DND-41 (cell line): Measurements from ENCODE around the gene HECTD2.

Source experiments
- CTCF ChIP-seq: IDR thresholded peaks from 2 replicates; pipeline ENCODE4 v1.5.1; 2012; ENCODE audit warnings: borderline replicate concordance, low read length, moderate library complexity, mild to moderate bottlenecking; ENCODE audit not compliant: poor library complexity, severe bottlenecking; ENCODE audit errors: extremely low read depth
- EZH2 ChIP-seq: IDR thresholded peaks from 3 replicates; pipeline ENCODE4 v1.6.1; 2012; ENCODE audit warnings: borderline replicate concordance, low read depth, mild to moderate bottlenecking, moderate library complexity, low read length, inconsistent platforms; ENCODE audit not compliant: severe bottlenecking

GRCh38 chr10:91541481-91541880, 131.3 kb downstream of the HECTD2 start:
- TF ChIP-seq CTCF, result no peak
- TF ChIP-seq EZH2, result no peak
